GM12874 (cell line): ENCODE data around the gene CSRP2.

Experiments
- TF ChIP-seq, protein P1 (sequence below): IDR thresholded peaks from 2 replicates; pipeline ENCODE4 v1.5.1; 2011; ENCODE audit warnings: low read depth, mild to moderate bottlenecking, control low read depth, low read length, moderate library complexity; ENCODE audit not compliant: insufficient read depth

CSRP2 gene

DNA sequence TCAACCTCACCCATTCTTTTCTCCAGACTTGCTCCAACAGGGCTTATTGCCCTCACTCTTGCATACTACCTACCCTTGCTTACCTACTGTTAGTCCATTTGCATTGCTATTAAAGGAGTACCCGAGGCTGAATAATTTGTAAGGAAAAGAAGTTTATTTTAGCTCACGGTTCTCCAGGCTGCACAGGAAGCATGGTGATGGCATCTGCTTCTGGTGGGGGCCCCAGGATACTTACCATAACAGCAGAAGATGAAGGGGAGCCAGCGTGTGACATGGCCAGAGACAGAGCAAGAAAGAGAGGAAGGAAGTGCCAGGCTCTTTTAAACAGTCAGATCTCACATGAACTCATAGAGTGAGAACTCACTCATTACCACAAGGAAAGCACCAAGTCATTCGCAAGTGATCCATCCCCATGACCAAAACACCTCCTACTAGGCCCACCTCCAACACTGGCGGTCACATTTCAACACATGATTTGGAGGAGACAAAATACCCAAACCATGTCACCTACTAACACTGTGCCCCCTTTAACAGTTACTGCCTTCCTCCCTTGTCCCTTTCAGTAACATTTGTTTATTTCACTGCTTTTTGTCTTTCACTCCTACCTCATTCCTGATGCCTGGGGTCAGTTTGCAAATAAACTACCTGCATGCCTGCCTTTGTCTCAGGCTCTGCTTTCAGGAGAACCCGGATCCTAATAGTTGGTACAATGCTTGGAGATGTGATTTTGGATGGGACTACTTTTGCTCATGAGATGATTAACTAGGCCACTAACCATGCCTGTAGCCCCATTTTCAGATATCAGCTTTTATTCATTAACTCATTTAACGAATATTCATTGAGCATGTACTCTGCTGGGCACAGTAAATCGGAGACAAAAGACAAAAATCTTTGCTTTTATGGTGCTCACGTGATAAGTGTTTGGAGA lies 41.6 kb upstream of the CSRP2 start:
- TF ChIP-seq, protein P1, sequence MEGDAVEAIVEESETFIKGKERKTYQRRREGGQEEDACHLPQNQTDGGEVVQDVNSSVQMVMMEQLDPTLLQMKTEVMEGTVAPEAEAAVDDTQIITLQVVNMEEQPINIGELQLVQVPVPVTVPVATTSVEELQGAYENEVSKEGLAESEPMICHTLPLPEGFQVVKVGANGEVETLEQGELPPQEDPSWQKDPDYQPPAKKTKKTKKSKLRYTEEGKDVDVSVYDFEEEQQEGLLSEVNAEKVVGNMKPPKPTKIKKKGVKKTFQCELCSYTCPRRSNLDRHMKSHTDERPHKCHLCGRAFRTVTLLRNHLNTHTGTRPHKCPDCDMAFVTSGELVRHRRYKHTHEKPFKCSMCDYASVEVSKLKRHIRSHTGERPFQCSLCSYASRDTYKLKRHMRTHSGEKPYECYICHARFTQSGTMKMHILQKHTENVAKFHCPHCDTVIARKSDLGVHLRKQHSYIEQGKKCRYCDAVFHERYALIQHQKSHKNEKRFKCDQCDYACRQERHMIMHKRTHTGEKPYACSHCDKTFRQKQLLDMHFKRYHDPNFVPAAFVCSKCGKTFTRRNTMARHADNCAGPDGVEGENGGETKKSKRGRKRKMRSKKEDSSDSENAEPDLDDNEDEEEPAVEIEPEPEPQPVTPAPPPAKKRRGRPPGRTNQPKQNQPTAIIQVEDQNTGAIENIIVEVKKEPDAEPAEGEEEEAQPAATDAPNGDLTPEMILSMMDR = no peak

DNA sequence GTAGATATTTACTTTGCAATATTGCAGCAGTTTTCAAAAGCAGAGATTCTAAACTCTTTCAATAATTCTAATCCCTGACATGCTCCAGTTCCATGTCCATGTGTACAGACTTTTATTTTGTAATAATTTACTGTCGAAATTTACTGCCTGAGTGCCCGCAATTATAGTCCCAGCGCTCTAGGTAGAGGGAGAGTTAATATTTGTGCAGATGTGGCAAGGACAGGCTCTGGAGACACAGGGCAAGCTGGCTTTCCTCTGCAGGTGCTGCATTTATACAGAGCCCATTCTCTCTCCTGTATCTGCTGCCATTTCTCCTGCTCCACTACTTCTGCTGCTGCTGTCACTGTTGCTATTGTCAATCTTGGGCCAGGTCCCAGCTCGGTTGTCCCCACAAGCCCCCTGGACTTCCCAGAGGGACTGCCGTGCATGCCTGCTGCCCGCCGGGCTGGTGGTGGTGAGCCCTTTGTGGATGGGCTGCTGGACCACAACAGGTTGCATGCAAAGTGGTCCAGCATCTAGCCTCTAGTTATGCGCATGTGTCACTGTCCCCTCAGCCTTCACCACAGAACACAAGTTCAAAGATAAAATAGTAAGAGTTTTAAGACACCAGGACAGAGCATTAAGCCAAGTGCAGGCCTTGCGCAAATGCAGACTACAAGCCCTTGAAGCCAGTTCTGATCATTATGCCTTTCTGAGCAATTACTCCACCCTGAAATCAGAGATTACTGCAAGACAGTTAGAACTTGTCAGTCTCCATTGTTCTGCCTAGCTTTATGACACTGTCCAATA lies 40.8 kb upstream of the CSRP2 start:
- TF ChIP-seq, protein P1 = no peak

DNA sequence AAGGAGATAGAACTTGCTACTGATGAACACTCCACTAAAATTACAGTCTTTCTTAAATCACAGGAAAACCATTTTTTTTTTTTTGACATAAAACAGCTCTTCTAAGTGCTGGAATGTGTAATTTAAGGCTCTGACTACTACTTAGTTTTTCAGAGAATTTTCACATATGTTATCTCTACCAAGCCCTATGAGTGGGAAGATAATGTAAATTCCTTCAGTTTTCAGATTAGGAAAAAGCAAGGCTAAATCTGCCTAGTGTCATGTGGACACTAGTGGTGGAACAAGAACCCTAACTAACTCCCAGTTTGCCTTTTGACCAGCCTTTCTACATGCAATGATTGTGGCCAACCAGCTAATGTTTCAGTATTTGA lies 37.3 kb upstream of the CSRP2 start:
- TF ChIP-seq, protein P1 = no peak

DNA sequence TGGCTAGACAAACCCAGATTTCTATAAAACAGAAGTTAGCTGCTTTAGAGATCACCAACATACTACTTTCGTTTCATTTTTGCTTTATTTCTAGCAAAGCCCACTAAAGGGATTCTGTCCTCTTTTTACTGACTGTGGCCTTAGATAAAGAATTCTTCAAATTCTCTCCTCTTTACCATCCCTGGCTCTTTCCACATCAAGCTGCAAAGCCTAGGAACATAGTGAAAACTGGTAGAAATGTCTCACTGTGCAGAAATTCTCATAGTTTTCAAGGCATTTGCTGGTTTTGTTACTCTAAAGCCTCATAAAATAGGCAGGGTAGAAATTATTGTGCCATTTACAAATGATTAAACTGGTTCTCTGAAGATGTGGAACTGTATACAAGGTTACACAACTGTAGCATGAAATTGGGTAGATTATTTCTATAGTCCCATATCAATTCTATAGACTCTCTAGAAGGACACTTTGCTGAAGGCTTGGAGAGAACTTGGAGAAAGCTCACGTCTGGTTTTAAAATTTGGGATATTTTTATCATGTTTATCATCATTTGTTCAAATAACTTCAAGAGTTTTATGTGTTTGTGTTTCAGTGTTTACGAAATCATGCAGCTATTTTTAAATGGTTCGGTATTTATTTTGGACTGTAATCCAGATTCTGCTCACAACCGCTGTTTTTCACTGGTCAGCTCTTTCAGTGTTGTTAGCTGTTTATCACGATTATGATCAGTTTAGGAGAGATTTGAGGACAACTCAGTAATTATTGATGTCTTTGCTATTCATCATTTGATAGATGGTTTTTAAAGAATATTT lies 36.7 kb upstream of the CSRP2 start:
- TF ChIP-seq, protein P1 = no peak

DNA sequence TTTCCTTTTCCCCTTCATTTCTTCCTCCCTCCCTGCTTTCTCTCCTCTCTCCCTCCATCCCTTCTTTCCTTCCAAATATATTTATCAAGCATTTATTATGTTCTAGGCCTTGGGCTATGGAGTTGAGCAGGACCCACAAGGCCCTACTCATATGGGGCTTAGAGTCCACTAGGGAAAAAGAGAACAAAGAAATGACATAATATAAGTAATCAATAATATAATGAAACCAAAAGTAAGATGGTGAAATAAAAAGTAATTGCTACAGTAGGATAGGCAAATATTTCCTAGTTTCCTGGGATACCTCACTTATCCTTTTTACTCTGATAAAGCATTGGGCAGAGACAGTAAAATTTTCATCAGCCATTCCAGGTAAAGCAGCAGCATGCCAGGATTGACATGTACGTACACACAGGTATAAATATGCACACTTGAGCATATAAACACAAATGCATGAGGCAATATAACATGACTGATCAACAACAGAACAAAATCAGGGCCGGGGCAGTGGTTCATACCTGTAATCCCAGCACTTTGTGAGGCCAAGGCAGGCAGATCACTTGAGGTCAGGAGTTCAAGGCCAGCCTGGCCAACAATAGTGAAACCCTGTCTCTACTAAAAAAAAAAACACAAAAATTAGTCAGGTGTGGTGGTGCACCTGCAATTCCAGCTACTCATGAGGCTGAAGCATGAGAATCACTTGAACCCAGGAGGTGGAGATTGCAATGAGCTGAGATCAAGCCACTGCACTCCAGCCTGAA lies 35.5 kb upstream of the CSRP2 start:
- TF ChIP-seq, protein P1 = no peak

DNA sequence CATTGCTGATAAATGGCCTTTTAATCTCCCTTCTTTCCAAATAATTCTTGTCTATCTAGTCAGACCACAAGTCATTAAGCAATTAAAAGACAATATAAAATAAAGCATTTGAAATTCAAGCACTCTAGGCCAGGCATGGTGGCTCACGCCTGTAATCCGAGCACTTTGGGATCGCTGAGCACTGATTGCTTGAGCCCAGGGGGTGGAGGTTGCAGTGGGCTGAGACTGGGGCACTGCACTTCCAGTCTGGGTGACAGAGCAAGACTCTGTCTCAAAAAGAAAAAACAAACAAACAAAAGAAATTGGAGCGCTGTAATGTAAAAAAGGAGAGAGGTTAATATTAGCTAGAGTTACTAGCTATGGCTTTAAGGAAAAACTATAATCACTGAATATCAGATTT lies 30.5 kb upstream of the CSRP2 start:
- TF ChIP-seq, protein P1 = no peak
